ENCODE data around the gene URI1.
"Not testable (repeated sequence)": the region's sequence is repeated elsewhere in the genome, so short reads cannot be mapped to it uniquely, and the experiment has no call there.

The URI1 gene

GRCh38 chr19:30029721-30030510 is 87.9 kb downstream of the URI1 start:
- TF ChIP-seq, protein P1, sequence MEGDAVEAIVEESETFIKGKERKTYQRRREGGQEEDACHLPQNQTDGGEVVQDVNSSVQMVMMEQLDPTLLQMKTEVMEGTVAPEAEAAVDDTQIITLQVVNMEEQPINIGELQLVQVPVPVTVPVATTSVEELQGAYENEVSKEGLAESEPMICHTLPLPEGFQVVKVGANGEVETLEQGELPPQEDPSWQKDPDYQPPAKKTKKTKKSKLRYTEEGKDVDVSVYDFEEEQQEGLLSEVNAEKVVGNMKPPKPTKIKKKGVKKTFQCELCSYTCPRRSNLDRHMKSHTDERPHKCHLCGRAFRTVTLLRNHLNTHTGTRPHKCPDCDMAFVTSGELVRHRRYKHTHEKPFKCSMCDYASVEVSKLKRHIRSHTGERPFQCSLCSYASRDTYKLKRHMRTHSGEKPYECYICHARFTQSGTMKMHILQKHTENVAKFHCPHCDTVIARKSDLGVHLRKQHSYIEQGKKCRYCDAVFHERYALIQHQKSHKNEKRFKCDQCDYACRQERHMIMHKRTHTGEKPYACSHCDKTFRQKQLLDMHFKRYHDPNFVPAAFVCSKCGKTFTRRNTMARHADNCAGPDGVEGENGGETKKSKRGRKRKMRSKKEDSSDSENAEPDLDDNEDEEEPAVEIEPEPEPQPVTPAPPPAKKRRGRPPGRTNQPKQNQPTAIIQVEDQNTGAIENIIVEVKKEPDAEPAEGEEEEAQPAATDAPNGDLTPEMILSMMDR (IDR thresholded peaks at IDR 0.05; ENCODE audit: borderline replicate concordance, insufficient read depth, low read depth, low read length) = no peak
- H3K4me3 ChIP-seq (ENCODE audit: low read depth, low read length) = no peak overlapping the region

GRCh38 chr19:30034321-30034720 is 92.3 kb downstream of the URI1 start:
- TF ChIP-seq, protein P1 (IDR thresholded peaks at IDR 0.05; ENCODE audit: borderline replicate concordance, insufficient read depth, low read depth, low read length) = no peak
- H3K4me3 ChIP-seq (ENCODE audit: low read depth, low read length) = no peak overlapping the region

- TF ChIP-seq, protein P1 (IDR thresholded peaks at IDR 0.05; ENCODE audit: borderline replicate concordance, insufficient read depth, low read depth, low read length) = no peak
- no peak overlapping the region for H3K4me3 ChIP-seq (ENCODE audit: low read depth, low read length)
Observed at GRCh38 chr19:30036154-30037129, 94.4 kb downstream of the URI1 start.

DNA sequence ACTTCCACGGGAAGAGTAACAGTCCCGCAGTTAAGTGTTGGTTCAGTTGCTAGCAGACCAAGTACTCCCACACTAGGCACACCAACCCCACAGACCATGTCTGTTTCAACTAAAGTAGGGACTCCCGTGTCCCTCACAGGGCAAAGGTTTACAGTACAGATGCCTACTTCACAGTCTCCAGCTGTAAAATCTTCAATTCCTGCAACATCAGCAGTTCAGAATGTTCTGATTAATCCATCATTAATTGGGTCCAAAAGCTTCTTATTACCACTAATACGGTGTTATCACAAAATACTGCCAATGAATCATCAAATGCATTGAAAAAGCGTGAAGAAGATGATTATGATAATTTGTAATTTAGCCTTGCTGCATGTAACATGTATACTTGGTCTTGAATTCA is 95.8 kb downstream of the URI1 start:
- TF ChIP-seq, protein P1 (IDR thresholded peaks at IDR 0.05; ENCODE audit: borderline replicate concordance, insufficient read depth, low read depth, low read length) = no peak
- no peak overlapping the region for H3K4me3 ChIP-seq (ENCODE audit: low read depth, low read length)

DNA sequence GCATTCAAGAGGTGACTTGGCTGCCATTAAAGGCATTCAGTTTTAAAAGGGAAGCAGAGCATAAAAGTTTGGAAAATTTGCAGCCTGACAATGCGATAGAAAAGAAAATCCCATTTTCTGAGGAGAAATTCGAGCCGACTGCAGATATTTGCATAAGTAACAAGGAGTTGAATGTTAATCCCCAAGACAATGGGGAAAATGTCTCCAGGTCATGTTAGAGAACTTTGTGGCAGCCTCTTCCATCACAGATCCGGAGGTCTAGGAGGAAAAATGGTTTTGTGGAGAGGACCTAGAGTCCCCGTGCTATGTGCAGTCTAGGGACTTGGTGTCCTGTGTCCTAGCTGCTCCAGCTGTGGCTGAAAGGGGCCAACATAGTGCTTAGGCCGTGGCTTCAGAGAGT is 99.9 kb downstream of the URI1 start:
- not testable (repeated sequence) for H3K4me3 ChIP-seq (ENCODE audit: low read depth, low read length)

DNA sequence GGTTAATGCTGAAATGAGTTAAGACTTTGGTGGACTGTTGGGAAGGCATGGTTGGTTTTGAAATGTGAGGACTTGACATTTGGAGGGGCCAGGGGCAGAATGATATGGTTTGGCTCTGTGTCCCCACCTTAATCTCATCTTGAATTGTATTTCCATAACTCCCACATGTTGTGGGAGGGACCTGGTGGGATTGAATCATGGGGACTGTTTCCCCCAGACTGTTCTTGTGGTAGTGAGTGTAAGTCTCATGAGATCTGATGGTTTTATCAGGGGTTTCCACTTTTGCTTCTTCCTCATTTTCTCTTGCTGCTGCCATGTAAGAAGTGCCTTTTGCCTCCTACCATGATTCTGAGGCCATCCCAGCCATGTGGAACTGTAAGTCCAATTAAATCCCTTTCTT is 101.0 kb downstream of the URI1 start:
- H3K4me3 ChIP-seq (ENCODE audit: low read depth, low read length) = not testable (repeated sequence)

DNA sequence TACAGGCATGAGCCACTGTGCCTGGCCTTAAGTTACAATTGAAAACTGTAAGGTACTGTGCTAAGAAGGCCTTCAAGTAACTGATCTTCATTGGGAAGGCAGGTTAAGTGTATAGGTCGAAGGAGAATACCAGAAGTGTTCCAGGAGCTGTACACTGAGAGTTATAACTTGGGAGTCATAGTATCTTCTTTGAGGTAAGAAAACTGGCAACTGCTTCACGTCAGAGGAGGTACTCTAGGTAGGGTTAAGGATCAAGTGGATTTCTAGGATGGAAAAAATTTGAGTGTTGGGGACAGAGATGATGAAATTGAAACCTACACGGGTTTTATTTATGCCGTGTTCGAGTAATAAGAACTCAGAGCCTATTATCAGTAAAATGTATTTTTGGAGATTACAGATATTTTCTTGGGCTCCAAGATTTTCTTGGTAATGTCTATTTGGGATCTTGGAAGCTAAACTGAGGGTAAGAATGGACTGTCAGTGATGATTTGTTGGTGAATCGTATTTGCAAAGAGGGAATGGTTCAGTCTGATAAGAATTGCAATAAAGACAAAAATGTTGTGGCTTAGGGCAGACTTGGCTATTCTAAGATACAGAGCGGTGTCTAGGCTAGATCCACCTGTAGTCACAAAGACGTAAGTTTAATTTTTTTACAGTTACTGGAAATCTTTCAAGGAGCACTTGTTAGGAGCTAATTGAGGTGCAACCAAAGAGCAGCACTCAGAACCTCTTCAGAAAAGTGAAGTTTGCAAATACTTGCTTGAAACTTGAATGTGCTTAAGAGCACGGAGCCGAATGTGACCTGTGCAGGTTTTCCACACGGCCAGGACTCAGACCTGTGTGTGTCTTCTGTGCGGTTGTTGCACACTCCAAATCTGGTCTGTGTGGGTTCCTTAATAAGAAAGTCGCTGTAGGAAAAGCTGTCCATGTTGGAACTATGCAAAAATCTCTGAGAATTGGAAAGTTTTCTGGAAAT is 102.5 kb downstream of the URI1 start:
- H3K4me3 ChIP-seq (ENCODE audit: low read depth, low read length) = no peak overlapping the region
- TF ChIP-seq, protein P1 (IDR thresholded peaks at IDR 0.05; ENCODE audit: borderline replicate concordance, insufficient read depth, low read depth, low read length) = no peak
